ENCODE results near the gene HBEGF. TPM values are rescaled to one million over a fixed set of nuclear protein-coding genes. Genes with fewer than 3 reads are reported as not detected.

Gene HBEGF
- total and polyA plus RNA-seq, 2 experiments from 2014 or later = 2.2 to 2.9 TPM

GRCh38 chr5:140331638-140332037 is 14.8 kb downstream of the HBEGF start:
- H2AFZ ChIP-seq = no peak overlapping the region
- H3K36me3 ChIP-seq (ENCODE audit: insufficient read depth) = no peaks in the 10 kb centered on the region
- Mint-ChIP-seq H3K27ac (no peak overlapping the region), H3K27me3 (ENCODE audit: insufficient read depth, low read depth, poor library complexity) (peaks cover 6% of the 10 kb centered on the region), H3K4me3 (no peak overlapping the region), H3K9me3 (no peaks in the 10 kb centered on the region), H3K36me3 (ENCODE audit: low read depth) (peaks cover 6% of the 10 kb centered on the region; the same call in 2 of the 3 replicates), H3K4me1 (peaks cover 16% of the 10 kb centered on the region)
- no peak overlapping the region for H3K4me3 ChIP-seq
- ATAC-seq (no peak), DNase-seq (ENCODE audit: low spot score) (no peak)
- no peaks in the 10 kb centered on the region for H3F3A ChIP-seq (replicated peaks; ENCODE audit: low read depth)
- H3K4me2 ChIP-seq = no peak overlapping the region
- H3K27me3 ChIP-seq (ENCODE audit: insufficient read depth) = no peaks in the 10 kb centered on the region
- peaks cover 5% of the 10 kb centered on the region; the same call in 1 of the 2 replicates for H3K4me1 ChIP-seq (ENCODE audit: insufficient read depth)
- H3K27ac ChIP-seq (ENCODE audit: low read depth) = no peak overlapping the region
- TF ChIP-seq CTCF (conservative IDR thresholded peaks at IDR 0.05; ENCODE audit: low read depth in 2 of 2) (no peak), NANOG (IDR thresholded peaks at IDR 0.05; ENCODE audit: borderline replicate concordance) (no peak), ZNF114 (CRISPR knock-in tag; IDR thresholded peaks at IDR 0.05) (no peak), JUNB (IDR thresholded peaks at IDR 0.05; ENCODE audit: unreplicated experiment) (no peak), ETS1 (IDR thresholded peaks at IDR 0.05) (no peak), EZH2 (IDR thresholded peaks at IDR 0.05; ENCODE audit: low read depth, unreplicated experiment) (no peak), ZNF462 (CRISPR knock-in tag; IDR thresholded peaks at IDR 0.05) (no peak), CREB1 (CRISPR knock-in tag; IDR thresholded peaks at IDR 0.05; ENCODE audit: low read depth) (no peak), STAT1 (IDR thresholded peaks at IDR 0.05; ENCODE audit: unreplicated experiment) (no peak), ZNF331 (CRISPR knock-in tag; IDR thresholded peaks at IDR 0.05; ENCODE audit: low read depth) (no peak), POLR2AphosphoS5 (IDR thresholded peaks at IDR 0.05; ENCODE audit: low read depth) (no peak)
- H3K9me2 ChIP-seq (ENCODE audit: insufficient read depth) = no peaks in the 10 kb centered on the region
- H3K79me2 ChIP-seq (replicated peaks; ENCODE audit: insufficient read depth) = no peaks in the 10 kb centered on the region
- H4K20me1 ChIP-seq (replicated peaks; ENCODE audit: insufficient read depth) = no peaks in the 10 kb centered on the region

Measured in GM23338 (cell line).